H1 (cell line): ENCODE data around the gene ATG9B. TPM values are rescaled to one million over a fixed set of nuclear protein-coding genes. Genes with fewer than 3 reads are reported as not detected.

ENCODE experiments used
- CTCF ChIA-PET: fragments of 300-600 bp; sonication (Branson Sonifier 250); formaldehyde crosslinking; loops from one replicate; lab custom pipeline; 2021; ENCODE audit not compliant: partially characterized antibody; lab: Charles Lee
- POLR2A ChIA-PET: fragments of 300-600 bp; sonication (Branson Sonifier 250); formaldehyde crosslinking; loops from one replicate; lab custom pipeline; 2021; ENCODE audit warnings: inconsistent platforms; ENCODE audit not compliant: partially characterized antibody; lab: Charles Lee
- DNase-seq, 2 experiments: peaks; one replicate each; pipeline versions ENCODE4 v3.0.0 to v3.0.0-alpha.2; 2010 to 2022; ENCODE audit warnings: low spot score in 2 of 2, low read depth in 1 of 2, mixed read lengths in 1 of 2
- FAIRE-seq: peaks from 2 replicates; lab custom pipeline; 2011; peaks lifted over from hg19 to GRCh38; lab: Jason Lieb, UNC
- H2AFZ ChIP-seq: 2 replicates; pipeline ENCODE4 v1.8.1; 2012; ENCODE audit warnings: low read length, inconsistent platforms
- H2AK5ac ChIP-seq: 2 replicates; pipeline ENCODE4 v1.6.1; 2013; ENCODE audit warnings: low read depth, low read length
- H2BK120ac ChIP-seq: replicated peaks from 2 replicates; pipeline ENCODE3; 2013; ENCODE audit warnings: low read depth, low read length, inconsistent platforms
- H2BK12ac ChIP-seq: 2 replicates; pipeline ENCODE4 v1.6.1; 2013; ENCODE audit warnings: low read depth, low read length
- H2BK15ac ChIP-seq: 2 replicates; pipeline ENCODE4 v1.6.1; 2013; ENCODE audit warnings: low read length
- H2BK20ac ChIP-seq: 2 replicates; pipeline ENCODE4 v1.6.1; 2013; ENCODE audit warnings: low read length
- H2BK5ac ChIP-seq: 2 replicates; pipeline ENCODE4 v1.6.1; 2013; ENCODE audit warnings: low read depth, low read length
- H3K14ac ChIP-seq: 2 replicates; pipeline ENCODE4 v1.6.1; 2013; ENCODE audit warnings: inconsistent platforms; ENCODE audit not compliant: insufficient read length
- H3K18ac ChIP-seq: 2 replicates; pipeline ENCODE4 v1.6.1; 2013; ENCODE audit warnings: low read length; ENCODE audit errors: extremely low read depth
- H3K23ac ChIP-seq: 2 replicates; pipeline ENCODE4 v1.6.1; 2013; ENCODE audit warnings: inconsistent platforms; ENCODE audit not compliant: insufficient read length
- H3K23me2 ChIP-seq: 2 replicates; pipeline ENCODE4 v1.6.1; 2013; ENCODE audit warnings: low read depth, low read length
- H3K27ac ChIP-seq: 2 replicates; pipeline ENCODE4 v1.6.1; 2011; ENCODE audit warnings: low read depth, low read length, inconsistent platforms
- H3K27me3 ChIP-seq, 4 experiments: replicated peaks in 1 of 4; 1 replicate in 1 of 4; 2 replicates in 3 of 4; pipeline versions ENCODE4 v1.6.1 to v1.8.1; 2011 to 2013; ENCODE audit warnings: low read length in 3 of 4, mild to moderate bottlenecking in 3 of 4, inconsistent platforms in 2 of 4, mixed read lengths in 2 of 4, moderate library complexity in 1 of 4; ENCODE audit not compliant: control insufficient read depth in 3 of 4, insufficient read depth in 3 of 4; ENCODE audit errors: extremely low read depth in 1 of 4
- H3K36me3 ChIP-seq, 4 experiments: 2 replicates each; pipeline versions ENCODE4 v1.6.1 to v1.8.1; 2011 to 2013; ENCODE audit warnings: mild to moderate bottlenecking in 4 of 4, low read length in 3 of 4, moderate library complexity in 2 of 4, control low read depth in 1 of 4, inconsistent platforms in 1 of 4; ENCODE audit not compliant: insufficient read depth in 4 of 4, control insufficient read depth in 2 of 4
- H3K4ac ChIP-seq: replicated peaks from 2 replicates; pipeline ENCODE3; 2013; ENCODE audit warnings: low read length, low read depth, mixed read lengths, inconsistent platforms; ENCODE audit not compliant: insufficient read length
- H3K4me1 ChIP-seq, 4 experiments: replicated peaks in 1 of 4; 1 replicate in 1 of 4; 2 replicates in 3 of 4; pipeline versions ENCODE4 v1.6.1 to v1.8.1; 2011 to 2013; ENCODE audit warnings: low read length in 3 of 4, inconsistent platforms in 2 of 4, mixed read lengths in 1 of 4; ENCODE audit not compliant: insufficient read depth in 4 of 4, control insufficient read depth in 3 of 4
- H3K4me2 ChIP-seq, 2 experiments: 2 replicates each; pipeline versions ENCODE4 v1.6.1 to v1.8.1; 2011 to 2013; ENCODE audit warnings: low read depth in 2 of 2, low read length in 2 of 2, control low read depth in 1 of 2, inconsistent platforms in 1 of 2, mild to moderate bottlenecking in 1 of 2; ENCODE audit not compliant: insufficient read depth in 1 of 2
- H3K4me3 ChIP-seq, 4 experiments: fragments of 200-600, 300-600 bp in 1 of 4; sonication (generic), shearing (Covaris generic), sonication (Bioruptor Twin) in 1 of 4; 2 replicates each; pipeline versions ENCODE4 v1.5.1 to v1.8.1; 2011 to 2016; ENCODE audit warnings: low read length in 4 of 4, low read depth in 3 of 4, control low read depth in 2 of 4, inconsistent platforms in 2 of 4, mild to moderate bottlenecking in 2 of 4, mixed read lengths in 1 of 4, moderate library complexity in 1 of 4; ENCODE audit not compliant: insufficient read depth in 2 of 4; ENCODE audit errors: extremely low read depth in 1 of 4
- H3K56ac ChIP-seq: replicated peaks from 2 replicates; pipeline ENCODE3; 2013; ENCODE audit warnings: low read depth, mild to moderate bottlenecking, mixed read lengths, low read length, inconsistent platforms; ENCODE audit not compliant: insufficient read length
- H3K79me1 ChIP-seq: 2 replicates; pipeline ENCODE4 v1.6.1; 2013; ENCODE audit warnings: low read depth, low read length, control low read depth
- H3K79me2 ChIP-seq, 2 experiments: 2 replicates each; pipeline versions ENCODE4 v1.6.1 to v1.8.1; 2012 to 2013; ENCODE audit warnings: low read length in 2 of 2, mild to moderate bottlenecking in 2 of 2, inconsistent platforms in 1 of 2; ENCODE audit not compliant: insufficient read depth in 2 of 2, control insufficient read depth in 1 of 2
- H3K9ac ChIP-seq, 4 experiments: replicated peaks in 1 of 4; 1 replicate in 1 of 4; 2 replicates in 3 of 4; pipeline versions ENCODE4 v1.6.1 to v1.8.1; 2011 to 2013; ENCODE audit warnings: low read depth in 3 of 4, low read length in 3 of 4, control low read depth in 2 of 4, mild to moderate bottlenecking in 2 of 4, moderate library complexity in 2 of 4, inconsistent platforms in 1 of 4; ENCODE audit errors: extremely low read depth in 1 of 4
- H3K9me3 ChIP-seq, 2 experiments: 2 replicates each; pipeline versions ENCODE4 v1.6.1 to v1.8.1; 2012 to 2013; ENCODE audit warnings: mild to moderate bottlenecking in 2 of 2, moderate library complexity in 2 of 2, control low read depth in 1 of 2, inconsistent platforms in 1 of 2, low read depth in 1 of 2, low read length in 1 of 2, mixed read lengths in 1 of 2; ENCODE audit not compliant: insufficient read depth in 2 of 2
- H4K20me1 ChIP-seq, 2 experiments: replicated peaks in 1 of 2; 2 replicates each; pipeline versions ENCODE3 to v1.8.1; 2011 to 2013; ENCODE audit warnings: inconsistent platforms in 2 of 2, low read length in 2 of 2, mild to moderate bottlenecking in 1 of 2; ENCODE audit not compliant: insufficient read depth in 2 of 2, control insufficient read depth in 1 of 2
- H4K5ac ChIP-seq: 2 replicates; pipeline ENCODE4 v1.6.1; 2013; ENCODE audit warnings: low read length, low read depth, mixed read lengths, inconsistent platforms; ENCODE audit not compliant: insufficient read length
- H4K8ac ChIP-seq: 2 replicates; pipeline ENCODE4 v1.8.0; 2013; ENCODE audit warnings: mild to moderate bottlenecking, moderate library complexity, low read length, inconsistent platforms; ENCODE audit not compliant: insufficient read depth; ENCODE audit errors: extremely low read depth
- H4K91ac ChIP-seq: replicated peaks from 2 replicates; pipeline ENCODE3; 2013; ENCODE audit warnings: low read length, mixed read lengths, inconsistent platforms; ENCODE audit not compliant: insufficient read length
- SIN3A ChIP-seq, 2 experiments: IDR thresholded peaks in 1 of 2; conservative IDR thresholded peaks in 1 of 2; 2 replicates each; pipeline ENCODE4 v1.6.1; 2011 to 2012; ENCODE audit warnings: low read length in 2 of 2, improper control_type of control experiment in 1 of 2, low read depth in 1 of 2, mild to moderate bottlenecking in 1 of 2
- SIRT6 ChIP-seq: IDR thresholded peaks from one replicate; pipeline ENCODE4 v1.7.1; 2012; ENCODE audit warnings: low read length, inconsistent platforms
- WGBS, 2 experiments: shearing (Covaris generic) in 1 of 2; methylation state at CpG; one replicate each; pipeline versions ENCODE4 v1.1.6 to v1.1.7; 2013 to 2015; ENCODE audit warnings: low lambda C conversion rate in 2 of 2, mixed read lengths in 2 of 2, inconsistent platforms in 1 of 2, low coverage in 1 of 2, missing lambda C conversion rate in 1 of 2; ENCODE audit not compliant: insufficient replicate concordance in 2 of 2, insufficient coverage in 1 of 2, insufficient read length in 1 of 2; ENCODE audit errors: extremely low coverage in 1 of 2, missing lambda C conversion rate in 1 of 2; 5-methylcytosine and 5-hydroxymethylcytosine counted together
- polyA plus RNA-seq, 7 experiments: library from polyadenylated mRNA; depleted of rRNA in 3 of 7; stranded (reverse) in 5 of 7; unstranded in 2 of 7; fragments of >200 nt in 5 of 7; fragments of 200-250 nt in 2 of 7; gene quantifications; 1 replicate in 5 of 7; 2 replicates in 1 of 7; 4 replicates in 1 of 7; pipeline versions ENCODE4 v1.2.1 to v1.2.3, GENCODE V29; 2011 to 2013; ENCODE audit warnings: missing spikeins in 2 of 7, mixed read lengths in 2 of 7
- total RNA-seq: library from RNA; stranded (reverse); fragmentation: NEBNext Ultra II Directional; extraction: Animal tissue kit (Norgen Biotek cat#: 25700); gene quantifications from 2 replicates; pipeline ENCODE4 v1.2.1, GENCODE V29; 2021
- TF ChIP-seq, protein P1 (sequence below), 3 experiments: IDR thresholded peaks; 1 replicate in 2 of 3; 2 replicates in 1 of 3; pipeline versions ENCODE4 v1.5.1 to v1.6.1; 2011; ENCODE audit warnings: low read length in 3 of 3, mild to moderate bottlenecking in 3 of 3, inconsistent platforms in 2 of 3, low read depth in 1 of 3, moderate library complexity in 1 of 3; ENCODE audit not compliant: insufficient read depth in 1 of 3; ENCODE audit errors: control extremely low read depth in 1 of 3

Gene ATG9B
- total and polyA plus RNA-seq, 2 of the 8 experiments (the other 6 are each of a cell fraction or from before 2014, with no cell fraction given) = 1.4 to 2.3 TPM

DNA sequence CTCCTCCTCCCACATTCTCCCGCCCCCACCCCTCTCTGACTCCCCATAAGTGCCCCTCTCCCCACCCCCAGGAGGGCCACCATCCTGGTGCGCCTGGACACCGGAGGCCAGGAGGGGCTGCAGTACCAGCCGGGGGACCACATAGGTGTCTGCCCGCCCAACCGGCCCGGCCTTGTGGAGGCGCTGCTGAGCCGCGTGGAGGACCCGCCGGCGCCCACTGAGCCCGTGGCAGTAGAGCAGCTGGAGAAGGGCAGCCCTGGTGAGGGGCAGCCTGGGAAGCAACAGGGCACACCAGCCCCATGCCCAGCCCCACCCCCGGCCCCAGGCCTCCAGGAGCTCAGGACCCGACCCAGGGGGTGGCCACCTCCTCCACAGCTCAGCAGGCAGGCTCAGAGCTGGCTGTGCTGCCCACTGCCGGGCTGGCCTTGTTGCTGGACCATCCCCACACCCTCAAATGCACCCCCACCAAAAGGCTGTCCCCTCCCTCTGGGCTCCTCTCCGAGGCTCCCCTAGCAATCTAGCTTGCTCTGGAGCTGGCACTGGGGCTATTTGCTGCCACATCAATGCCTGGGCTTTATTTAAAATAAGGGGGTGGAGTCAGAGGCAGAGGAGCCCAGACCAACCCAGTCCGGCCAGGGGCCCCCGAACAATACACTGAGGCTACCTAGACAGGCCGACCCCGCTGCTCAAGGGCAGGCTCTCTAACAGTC lies 14.8 kb downstream of the ATG9B start:
- H3K56ac ChIP-seq = no peak overlapping the region
- H2BK20ac ChIP-seq = 0 out of 2 replicates have a peak overlapping the region, but pooled peaks have one; percentile 61
- H2BK5ac ChIP-seq = no peak overlapping the region; the same call in 1 of the 2 replicates
- no peaks in the 10 kb centered on the region for H3K79me2 ChIP-seq
- CTCF ChIA-PET = interaction anchor here (0.6 to 11.5 kb wide), 42 partner anchors 11 to 235 kb away, joined by 3 to 142 read pairs (median 5); partner anchors contain the start of genes ABCB8, ATG9B, CDK5 and NOS3
- peak overlapping the region; percentile 75 for H4K91ac ChIP-seq
- no peaks in the 10 kb centered on the region for H4K20me1 ChIP-seq
- no peak overlapping the region for H3K4ac ChIP-seq
- POLR2A ChIA-PET = interaction anchor here (0.8 to 2.5 kb wide), 7 partner anchors 10 to 69 kb away, joined by 3 to 16 read pairs (median 3); partner anchors contain the start of genes ABCB8 and SLC4A2
- WGBS, 2 experiments = 78% methylated on average over 6 of the region's 22 CpGs; no CpG with 5 or more reads in 1 of the 2 experiments
- H3K23me2 ChIP-seq = no peaks in the 10 kb centered on the region; the same call in 1 of the 2 replicates
- peak overlapping the region; percentile 78; the same call in 1 of the 2 replicates for H3K18ac ChIP-seq
- H3K9ac ChIP-seq = no peak overlapping the region
- H3K27ac ChIP-seq = no peak overlapping the region
- peak overlapping the region in 1 of 4 experiments; percentile 33; a peak in 1 of 8 replicates for H3K4me3 ChIP-seq
- no peaks in the 10 kb centered on the region for H3K9me3 ChIP-seq
- no peak overlapping the region for H2AK5ac ChIP-seq
- no peak overlapping the region for H4K5ac ChIP-seq
- H3K4me2 ChIP-seq = peak overlapping the region; percentile 51 to 69; a peak in 3 of 4 replicates
- no peaks in the 10 kb centered on the region for H3K79me1 ChIP-seq
- FAIRE-seq = no peak
- H3K36me3 ChIP-seq = no peaks in the 10 kb centered on the region
- H2BK120ac ChIP-seq = no peak overlapping the region
- peaks cover 0 to 3% (median 2%) of the 10 kb centered on the region in 4 experiments; a peak in 3 of 7 replicates for H3K27me3 ChIP-seq
- H2AFZ ChIP-seq = no peak overlapping the region
- H3K14ac ChIP-seq = no peak overlapping the region
- peak in 1 of 2 experiments; percentile 74 for DNase-seq
- H3K23ac ChIP-seq = no peak overlapping the region
- peaks cover 0 to 31% (median 24%) of the 10 kb centered on the region in 4 experiments; a peak in 6 of 7 replicates for H3K4me1 ChIP-seq
- peak overlapping the region; percentile 26; the same call in 1 of the 2 replicates for H4K8ac ChIP-seq
- H2BK15ac ChIP-seq = no peak overlapping the region
- H2BK12ac ChIP-seq = peak overlapping the region; percentile 60; the same call in 1 of the 2 replicates
- TF ChIP-seq, protein P1, sequence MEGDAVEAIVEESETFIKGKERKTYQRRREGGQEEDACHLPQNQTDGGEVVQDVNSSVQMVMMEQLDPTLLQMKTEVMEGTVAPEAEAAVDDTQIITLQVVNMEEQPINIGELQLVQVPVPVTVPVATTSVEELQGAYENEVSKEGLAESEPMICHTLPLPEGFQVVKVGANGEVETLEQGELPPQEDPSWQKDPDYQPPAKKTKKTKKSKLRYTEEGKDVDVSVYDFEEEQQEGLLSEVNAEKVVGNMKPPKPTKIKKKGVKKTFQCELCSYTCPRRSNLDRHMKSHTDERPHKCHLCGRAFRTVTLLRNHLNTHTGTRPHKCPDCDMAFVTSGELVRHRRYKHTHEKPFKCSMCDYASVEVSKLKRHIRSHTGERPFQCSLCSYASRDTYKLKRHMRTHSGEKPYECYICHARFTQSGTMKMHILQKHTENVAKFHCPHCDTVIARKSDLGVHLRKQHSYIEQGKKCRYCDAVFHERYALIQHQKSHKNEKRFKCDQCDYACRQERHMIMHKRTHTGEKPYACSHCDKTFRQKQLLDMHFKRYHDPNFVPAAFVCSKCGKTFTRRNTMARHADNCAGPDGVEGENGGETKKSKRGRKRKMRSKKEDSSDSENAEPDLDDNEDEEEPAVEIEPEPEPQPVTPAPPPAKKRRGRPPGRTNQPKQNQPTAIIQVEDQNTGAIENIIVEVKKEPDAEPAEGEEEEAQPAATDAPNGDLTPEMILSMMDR (IDR thresholded peaks at IDR 0.05; ENCODE audit: control extremely low read depth in 1 of 3, insufficient read depth in 1 of 3, low read depth in 1 of 3, low read length in 3 of 3) = peak in 2 of 3 experiments; percentile 57 to 68; a peak in 3 of 4 replicates
- no peak for TF ChIP-seq SIN3A (conservative IDR thresholded peaks at IDR 0.05 in 1 of 2, IDR thresholded peaks at IDR 0.05 in 1 of 2; ENCODE audit: low read depth in 1 of 2, low read length in 2 of 2)
- TF ChIP-seq SIRT6 = no peak
